Measurements from ENCODE around the gene EIF4A3. TPM values are rescaled to one million over a fixed set of nuclear protein-coding genes. Genes with fewer than 3 reads are reported as not detected.

EIF4A3 gene
- total RNA-seq, 2 experiments from 2014 or later: 259 to 313 TPM

GRCh38 chr17:80122926-80123505 is 23.9 kb downstream of the EIF4A3 start:
- Histone ChIP-seq H3K4me2 (ENCODE audit: low read length) (no peak overlapping the region), H3K9me2 (ENCODE audit: insufficient read depth, low read length) (no peaks in the 10 kb centered on the region), H3K79me2 (ENCODE audit: insufficient read depth, low read depth, low read length) (no peaks in the 10 kb centered on the region), H3K27ac (ENCODE audit: low read depth, low read length, poor library complexity, severe bottlenecking) (no peak overlapping the region), H4K20me1 (ENCODE audit: insufficient read depth, low read length) (no peaks in the 10 kb centered on the region), H3K4me1 (ENCODE audit: insufficient read depth, low read length, poor library complexity, severe bottlenecking) (no peaks in the 10 kb centered on the region), H3K9me3 (ENCODE audit: low read length) (no peaks in the 10 kb centered on the region), H3K36me3 (ENCODE audit: insufficient read depth, low read length) (no peaks in the 10 kb centered on the region), H2AFZ (ENCODE audit: low read length) (no peak overlapping the region), H3K4me3 (ENCODE audit: low read depth, low read length, poor library complexity, severe bottlenecking) (no peak overlapping the region)
- TF ChIP-seq EZH2phosphoT487 (IDR thresholded peaks at IDR 0.05; ENCODE audit: borderline replicate concordance, low read depth, low read length) (no peak), CTCF (conservative IDR thresholded peaks at IDR 0.05; ENCODE audit: low read length) (no peak)
- no TSS peak for BruUV-seq (replicated peaks)
- DNase-seq (ENCODE audit: low spot score): no peak
- POLR2A ChIA-PET: interaction anchor here (0.7 kb wide), 1 partner anchor 156 kb away, joined by 3 read pairs; no protein-coding TSS in a partner anchor
- intact Hi-C loops (cut with micrococcal nuclease; ENCODE audit: unreplicated experiment): no loop called here
- CTCF ChIA-PET (ENCODE audit: unreplicated experiment): no interaction called here

- no peak overlapping the region for H3K4me2 ChIP-seq (ENCODE audit: low read length)
- POLR2A ChIA-PET: no interaction called here
- no peaks in the 10 kb centered on the region for H3K36me3 ChIP-seq (ENCODE audit: insufficient read depth, low read length)
- no peaks in the 10 kb centered on the region for H3K9me3 ChIP-seq (ENCODE audit: low read length)
- no peaks in the 10 kb centered on the region for H3K79me2 ChIP-seq (ENCODE audit: insufficient read depth, low read depth, low read length)
- CTCF ChIA-PET (ENCODE audit: unreplicated experiment): no interaction called here
- H2AFZ ChIP-seq (ENCODE audit: low read length): no peak overlapping the region
- DNase-seq (ENCODE audit: low spot score): no peak
- H3K4me1 ChIP-seq (ENCODE audit: insufficient read depth, low read length, poor library complexity, severe bottlenecking): no peaks in the 10 kb centered on the region
- no peak for TF ChIP-seq EZH2phosphoT487 (IDR thresholded peaks at IDR 0.05; ENCODE audit: borderline replicate concordance, low read depth, low read length)
- H3K9me2 ChIP-seq (ENCODE audit: insufficient read depth, low read length): no peaks in the 10 kb centered on the region
- intact Hi-C loops (cut with micrococcal nuclease; ENCODE audit: unreplicated experiment): no loop called here
- BruUV-seq (replicated peaks): no TSS peak
- H3K27ac ChIP-seq (ENCODE audit: low read depth, low read length, poor library complexity, severe bottlenecking): no peak overlapping the region
- no peak overlapping the region for H3K4me3 ChIP-seq (ENCODE audit: low read depth, low read length, poor library complexity, severe bottlenecking)
- no peaks in the 10 kb centered on the region for H4K20me1 ChIP-seq (ENCODE audit: insufficient read depth, low read length)
Observed at GRCh38 chr17:80122026-80122575, 24.8 kb downstream of the EIF4A3 start.

GRCh38 chr17:80119839-80120238 is 27.1 kb downstream of the EIF4A3 start:
- no TSS peak for BruUV-seq (replicated peaks)
- no peaks in the 10 kb centered on the region for H3K9me3 ChIP-seq (ENCODE audit: low read length)
- no peak overlapping the region for H3K4me3 ChIP-seq (ENCODE audit: low read depth, low read length, poor library complexity, severe bottlenecking)
- ChIA-PET POLR2A (no interaction called here), CTCF (ENCODE audit: unreplicated experiment) (no interaction called here)
- TF ChIP-seq EZH2phosphoT487 (IDR thresholded peaks at IDR 0.05; ENCODE audit: borderline replicate concordance, low read depth, low read length): no peak
- no peak for TF ChIP-seq CTCF (conservative IDR thresholded peaks at IDR 0.05; ENCODE audit: low read length)
- no peak overlapping the region for H3K27ac ChIP-seq (ENCODE audit: low read depth, low read length, poor library complexity, severe bottlenecking)
- no peaks in the 10 kb centered on the region for H4K20me1 ChIP-seq (ENCODE audit: insufficient read depth, low read length)
- no peaks in the 10 kb centered on the region for H3K4me1 ChIP-seq (ENCODE audit: insufficient read depth, low read length, poor library complexity, severe bottlenecking)
- no peaks in the 10 kb centered on the region for H3K79me2 ChIP-seq (ENCODE audit: insufficient read depth, low read depth, low read length)
- intact Hi-C loops (cut with micrococcal nuclease; ENCODE audit: unreplicated experiment): no loop called here
- no peak for DNase-seq (ENCODE audit: low spot score)
- H3K4me2 ChIP-seq (ENCODE audit: low read length): no peak overlapping the region
- H2AFZ ChIP-seq (ENCODE audit: low read length): no peak overlapping the region
- H3K36me3 ChIP-seq (ENCODE audit: insufficient read depth, low read length): no peaks in the 10 kb centered on the region
- no peaks in the 10 kb centered on the region for H3K9me2 ChIP-seq (ENCODE audit: insufficient read depth, low read length)
